H1 (cell line): ENCODE data around the gene SLMAP. TPM values are rescaled to one million over a fixed set of nuclear protein-coding genes. Genes with fewer than 3 reads are reported as not detected.

Experiments used
- CTCF ChIA-PET: fragments of 300-600 bp; sonication (Branson Sonifier 250); formaldehyde crosslinking; loops from one replicate; lab custom pipeline; 2021; ENCODE audit not compliant: partially characterized antibody; lab: Charles Lee
- POLR2A ChIA-PET: fragments of 300-600 bp; sonication (Branson Sonifier 250); formaldehyde crosslinking; loops from one replicate; lab custom pipeline; 2021; ENCODE audit warnings: inconsistent platforms; ENCODE audit not compliant: partially characterized antibody; lab: Charles Lee
- DNase-seq, 2 experiments: peaks; one replicate each; pipeline versions ENCODE4 v3.0.0 to v3.0.0-alpha.2; 2010 to 2022; ENCODE audit warnings: low spot score in 2 of 2, low read depth in 1 of 2, mixed read lengths in 1 of 2
- FAIRE-seq: peaks from 2 replicates; lab custom pipeline; 2011; peaks lifted over from hg19 to GRCh38; lab: Jason Lieb, UNC
- H2AFZ ChIP-seq: 2 replicates; pipeline ENCODE4 v1.8.1; 2012; ENCODE audit warnings: low read length, inconsistent platforms
- H2AK5ac ChIP-seq: 2 replicates; pipeline ENCODE4 v1.6.1; 2013; ENCODE audit warnings: low read depth, low read length
- H2BK120ac ChIP-seq: replicated peaks from 2 replicates; pipeline ENCODE3; 2013; ENCODE audit warnings: low read depth, low read length, inconsistent platforms
- H2BK12ac ChIP-seq: 2 replicates; pipeline ENCODE4 v1.6.1; 2013; ENCODE audit warnings: low read depth, low read length
- H2BK15ac ChIP-seq: 2 replicates; pipeline ENCODE4 v1.6.1; 2013; ENCODE audit warnings: low read length
- H2BK20ac ChIP-seq: 2 replicates; pipeline ENCODE4 v1.6.1; 2013; ENCODE audit warnings: low read length
- H2BK5ac ChIP-seq: 2 replicates; pipeline ENCODE4 v1.6.1; 2013; ENCODE audit warnings: low read depth, low read length
- H3K14ac ChIP-seq: 2 replicates; pipeline ENCODE4 v1.6.1; 2013; ENCODE audit warnings: inconsistent platforms; ENCODE audit not compliant: insufficient read length
- H3K18ac ChIP-seq: 2 replicates; pipeline ENCODE4 v1.6.1; 2013; ENCODE audit warnings: low read length; ENCODE audit errors: extremely low read depth
- H3K23ac ChIP-seq: 2 replicates; pipeline ENCODE4 v1.6.1; 2013; ENCODE audit warnings: inconsistent platforms; ENCODE audit not compliant: insufficient read length
- H3K23me2 ChIP-seq: 2 replicates; pipeline ENCODE4 v1.6.1; 2013; ENCODE audit warnings: low read depth, low read length
- H3K27ac ChIP-seq: 2 replicates; pipeline ENCODE4 v1.6.1; 2011; ENCODE audit warnings: low read depth, low read length, inconsistent platforms
- H3K27me3 ChIP-seq, 4 experiments: replicated peaks in 1 of 4; 1 replicate in 1 of 4; 2 replicates in 3 of 4; pipeline versions ENCODE4 v1.6.1 to v1.8.1; 2011 to 2013; ENCODE audit warnings: low read length in 3 of 4, mild to moderate bottlenecking in 3 of 4, inconsistent platforms in 2 of 4, mixed read lengths in 2 of 4, moderate library complexity in 1 of 4; ENCODE audit not compliant: control insufficient read depth in 3 of 4, insufficient read depth in 3 of 4; ENCODE audit errors: extremely low read depth in 1 of 4
- H3K36me3 ChIP-seq, 4 experiments: 2 replicates each; pipeline versions ENCODE4 v1.6.1 to v1.8.1; 2011 to 2013; ENCODE audit warnings: mild to moderate bottlenecking in 4 of 4, low read length in 3 of 4, moderate library complexity in 2 of 4, control low read depth in 1 of 4, inconsistent platforms in 1 of 4; ENCODE audit not compliant: insufficient read depth in 4 of 4, control insufficient read depth in 2 of 4
- H3K4ac ChIP-seq: replicated peaks from 2 replicates; pipeline ENCODE3; 2013; ENCODE audit warnings: low read length, low read depth, mixed read lengths, inconsistent platforms; ENCODE audit not compliant: insufficient read length
- H3K4me1 ChIP-seq, 4 experiments: replicated peaks in 1 of 4; 1 replicate in 1 of 4; 2 replicates in 3 of 4; pipeline versions ENCODE4 v1.6.1 to v1.8.1; 2011 to 2013; ENCODE audit warnings: low read length in 3 of 4, inconsistent platforms in 2 of 4, mixed read lengths in 1 of 4; ENCODE audit not compliant: insufficient read depth in 4 of 4, control insufficient read depth in 3 of 4
- H3K4me2 ChIP-seq, 2 experiments: 2 replicates each; pipeline versions ENCODE4 v1.6.1 to v1.8.1; 2011 to 2013; ENCODE audit warnings: low read depth in 2 of 2, low read length in 2 of 2, control low read depth in 1 of 2, inconsistent platforms in 1 of 2, mild to moderate bottlenecking in 1 of 2; ENCODE audit not compliant: insufficient read depth in 1 of 2
- H3K4me3 ChIP-seq, 4 experiments: fragments of 200-600, 300-600 bp in 1 of 4; sonication (generic), shearing (Covaris generic), sonication (Bioruptor Twin) in 1 of 4; 2 replicates each; pipeline versions ENCODE4 v1.5.1 to v1.8.1; 2011 to 2016; ENCODE audit warnings: low read length in 4 of 4, low read depth in 3 of 4, control low read depth in 2 of 4, inconsistent platforms in 2 of 4, mild to moderate bottlenecking in 2 of 4, mixed read lengths in 1 of 4, moderate library complexity in 1 of 4; ENCODE audit not compliant: insufficient read depth in 2 of 4; ENCODE audit errors: extremely low read depth in 1 of 4
- H3K56ac ChIP-seq: replicated peaks from 2 replicates; pipeline ENCODE3; 2013; ENCODE audit warnings: low read depth, mild to moderate bottlenecking, mixed read lengths, low read length, inconsistent platforms; ENCODE audit not compliant: insufficient read length
- H3K79me1 ChIP-seq: 2 replicates; pipeline ENCODE4 v1.6.1; 2013; ENCODE audit warnings: low read depth, low read length, control low read depth
- H3K79me2 ChIP-seq, 2 experiments: 2 replicates each; pipeline versions ENCODE4 v1.6.1 to v1.8.1; 2012 to 2013; ENCODE audit warnings: low read length in 2 of 2, mild to moderate bottlenecking in 2 of 2, inconsistent platforms in 1 of 2; ENCODE audit not compliant: insufficient read depth in 2 of 2, control insufficient read depth in 1 of 2
- H3K9ac ChIP-seq, 4 experiments: replicated peaks in 1 of 4; 1 replicate in 1 of 4; 2 replicates in 3 of 4; pipeline versions ENCODE4 v1.6.1 to v1.8.1; 2011 to 2013; ENCODE audit warnings: low read depth in 3 of 4, low read length in 3 of 4, control low read depth in 2 of 4, mild to moderate bottlenecking in 2 of 4, moderate library complexity in 2 of 4, inconsistent platforms in 1 of 4; ENCODE audit errors: extremely low read depth in 1 of 4
- H3K9me3 ChIP-seq, 2 experiments: 2 replicates each; pipeline versions ENCODE4 v1.6.1 to v1.8.1; 2012 to 2013; ENCODE audit warnings: mild to moderate bottlenecking in 2 of 2, moderate library complexity in 2 of 2, control low read depth in 1 of 2, inconsistent platforms in 1 of 2, low read depth in 1 of 2, low read length in 1 of 2, mixed read lengths in 1 of 2; ENCODE audit not compliant: insufficient read depth in 2 of 2
- H4K20me1 ChIP-seq, 2 experiments: replicated peaks in 1 of 2; 2 replicates each; pipeline versions ENCODE3 to v1.8.1; 2011 to 2013; ENCODE audit warnings: inconsistent platforms in 2 of 2, low read length in 2 of 2, mild to moderate bottlenecking in 1 of 2; ENCODE audit not compliant: insufficient read depth in 2 of 2, control insufficient read depth in 1 of 2
- H4K5ac ChIP-seq: 2 replicates; pipeline ENCODE4 v1.6.1; 2013; ENCODE audit warnings: low read length, low read depth, mixed read lengths, inconsistent platforms; ENCODE audit not compliant: insufficient read length
- H4K8ac ChIP-seq: 2 replicates; pipeline ENCODE4 v1.8.0; 2013; ENCODE audit warnings: mild to moderate bottlenecking, moderate library complexity, low read length, inconsistent platforms; ENCODE audit not compliant: insufficient read depth; ENCODE audit errors: extremely low read depth
- H4K91ac ChIP-seq: replicated peaks from 2 replicates; pipeline ENCODE3; 2013; ENCODE audit warnings: low read length, mixed read lengths, inconsistent platforms; ENCODE audit not compliant: insufficient read length
- CTBP2 ChIP-seq: IDR thresholded peaks from 2 replicates; pipeline ENCODE4 v1.7.0; 2011; ENCODE audit warnings: borderline replicate concordance, mild to moderate bottlenecking, moderate library complexity, mixed read lengths, low read length; ENCODE audit not compliant: insufficient read depth, insufficient read length
- EP300 ChIP-seq, 2 experiments: IDR thresholded peaks; 1 replicate in 1 of 2; 2 replicates in 1 of 2; pipeline ENCODE4 v1.6.1; 2011 to 2012; ENCODE audit warnings: low read depth in 2 of 2, low read length in 2 of 2, mild to moderate bottlenecking in 2 of 2, borderline replicate concordance in 1 of 2, inconsistent platforms in 1 of 2, moderate library complexity in 1 of 2
- JUND ChIP-seq: IDR thresholded peaks from 2 replicates; pipeline ENCODE4 v1.6.1; 2011; ENCODE audit warnings: mild to moderate bottlenecking, improper control_type of control experiment, low read length
- MAFK ChIP-seq: IDR thresholded peaks from 2 replicates; pipeline ENCODE4 v1.6.1; 2012; ENCODE audit warnings: low read depth, mild to moderate bottlenecking, improper control_type of control experiment, low read length
- POLR2AphosphoS5 ChIP-seq: IDR thresholded peaks from 2 replicates; pipeline ENCODE4 v1.6.1; 2011; ENCODE audit warnings: low read depth, low read length
- YY1 ChIP-seq: IDR thresholded peaks from 2 replicates; pipeline ENCODE4 v1.6.1; 2011; ENCODE audit warnings: low read depth, mild to moderate bottlenecking, low read length
- ZNF274 ChIP-seq: IDR thresholded peaks from 2 replicates; pipeline ENCODE4 v1.7.0; 2012; ENCODE audit warnings: low read length, borderline replicate concordance; ENCODE audit errors: extremely low read depth
- WGBS, 2 experiments: shearing (Covaris generic) in 1 of 2; methylation state at CpG; one replicate each; pipeline versions ENCODE4 v1.1.6 to v1.1.7; 2013 to 2015; ENCODE audit warnings: low lambda C conversion rate in 2 of 2, mixed read lengths in 2 of 2, inconsistent platforms in 1 of 2, low coverage in 1 of 2, missing lambda C conversion rate in 1 of 2; ENCODE audit not compliant: insufficient replicate concordance in 2 of 2, insufficient coverage in 1 of 2, insufficient read length in 1 of 2; ENCODE audit errors: extremely low coverage in 1 of 2, missing lambda C conversion rate in 1 of 2; 5-methylcytosine and 5-hydroxymethylcytosine counted together
- polyA plus RNA-seq, 7 experiments: library from polyadenylated mRNA; depleted of rRNA in 3 of 7; stranded (reverse) in 5 of 7; unstranded in 2 of 7; fragments of >200 nt in 5 of 7; fragments of 200-250 nt in 2 of 7; gene quantifications; 1 replicate in 5 of 7; 2 replicates in 1 of 7; 4 replicates in 1 of 7; pipeline versions ENCODE4 v1.2.1 to v1.2.3, GENCODE V29; 2011 to 2013; ENCODE audit warnings: missing spikeins in 2 of 7, mixed read lengths in 2 of 7
- total RNA-seq: library from RNA; stranded (reverse); fragmentation: NEBNext Ultra II Directional; extraction: Animal tissue kit (Norgen Biotek cat#: 25700); gene quantifications from 2 replicates; pipeline ENCODE4 v1.2.1, GENCODE V29; 2021

The SLMAP gene
- total and polyA plus RNA-seq, 2 of the 8 experiments (the other 6 are each of a cell fraction or from before 2014, with no cell fraction given): 13.6 to 70.4 TPM

- no peak overlapping the region for H2BK12ac ChIP-seq
- 87% methylated on average over 7 of the region's 7 CpGs; no CpG with 5 or more reads in 1 of the 2 experiments for WGBS, 2 experiments
- H3K27me3 ChIP-seq: no peaks in the 10 kb centered on the region
- no peak overlapping the region for H3K27ac ChIP-seq
- no peak overlapping the region for H2AFZ ChIP-seq
- H3K4me1 ChIP-seq: no peaks in the 10 kb centered on the region
- no peak overlapping the region for H2AK5ac ChIP-seq
- no peak overlapping the region for H3K9ac ChIP-seq
- no peak overlapping the region for H2BK20ac ChIP-seq
- no peak for DNase-seq
- H3K4me2 ChIP-seq: no peak overlapping the region
- no peaks in the 10 kb centered on the region for H3K79me2 ChIP-seq
- no peak overlapping the region for H4K8ac ChIP-seq
- TF ChIP-seq YY1: no peak
- no peak for TF ChIP-seq JUND
- TF ChIP-seq MAFK: no peak
- TF ChIP-seq POLR2AphosphoS5: no peak
- TF ChIP-seq ZNF274: no peak
- no peak for TF ChIP-seq EP300 (IDR thresholded peaks at IDR 0.05; ENCODE audit: borderline replicate concordance in 1 of 2, low read depth in 2 of 2, low read length in 2 of 2)
- TF ChIP-seq CTBP2: no peak
- no peaks in the 10 kb centered on the region for H4K20me1 ChIP-seq
- no peak overlapping the region for H3K56ac ChIP-seq
- H3K36me3 ChIP-seq: no peaks in the 10 kb centered on the region
- H4K91ac ChIP-seq: no peak overlapping the region
- H3K79me1 ChIP-seq: no peaks in the 10 kb centered on the region
- no peak overlapping the region for H2BK120ac ChIP-seq
- no peak for FAIRE-seq
- no peak overlapping the region for H3K4me3 ChIP-seq
- no peak overlapping the region for H3K18ac ChIP-seq
- no peak overlapping the region for H4K5ac ChIP-seq
- no peak overlapping the region for H3K23ac ChIP-seq
- no peak overlapping the region for H2BK15ac ChIP-seq
- H3K4ac ChIP-seq: no peak overlapping the region
- no peaks in the 10 kb centered on the region for H3K23me2 ChIP-seq
- H2BK5ac ChIP-seq: no peak overlapping the region
- H3K9me3 ChIP-seq: no peaks in the 10 kb centered on the region
- POLR2A ChIA-PET: no interaction called here
- CTCF ChIA-PET: interaction anchor here (1.4 kb wide), 1 partner anchor 10 kb away, joined by 3 read pairs; no protein-coding TSS in a partner anchor
- H3K14ac ChIP-seq: no peak overlapping the region
Measured at GRCh38 chr3:57737840-57738239, 18.3 kb upstream of the SLMAP start.
